ENCODE measurements around the gene TNFAIP6.

Gene TNFAIP6

DNA sequence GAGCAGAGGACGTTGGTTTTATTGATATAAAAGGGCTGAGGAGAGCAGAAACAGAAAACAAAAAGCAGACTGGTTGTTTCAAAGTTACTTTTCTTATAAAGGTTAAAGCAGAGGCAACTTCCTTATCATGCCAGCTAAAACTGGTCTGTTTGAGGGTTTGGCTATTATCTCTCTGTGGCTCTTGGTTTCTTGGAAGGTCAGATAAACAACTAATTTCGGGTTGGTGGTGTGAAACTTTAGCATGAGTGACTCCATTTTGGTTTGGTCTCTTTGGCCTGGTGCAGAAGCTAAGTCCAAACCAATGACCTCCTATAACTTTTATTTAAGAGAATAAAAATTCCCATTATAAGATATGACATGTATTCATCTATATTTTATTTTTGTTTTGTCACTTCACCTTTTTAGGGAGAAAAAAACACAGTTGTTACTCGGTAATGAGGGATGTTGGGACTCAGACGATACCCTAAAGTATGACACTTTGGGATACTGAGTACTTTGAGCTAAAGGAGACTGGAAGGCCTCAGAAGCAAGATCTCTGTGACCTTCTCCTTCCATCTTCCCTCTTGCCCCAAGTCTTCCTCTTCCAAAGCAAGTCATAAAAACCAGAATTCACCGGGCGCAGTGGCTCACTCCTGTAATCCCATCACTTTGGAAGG, 23.3 kb downstream of the TNFAIP6 start:
- TF ChIP-seq, protein P1, sequence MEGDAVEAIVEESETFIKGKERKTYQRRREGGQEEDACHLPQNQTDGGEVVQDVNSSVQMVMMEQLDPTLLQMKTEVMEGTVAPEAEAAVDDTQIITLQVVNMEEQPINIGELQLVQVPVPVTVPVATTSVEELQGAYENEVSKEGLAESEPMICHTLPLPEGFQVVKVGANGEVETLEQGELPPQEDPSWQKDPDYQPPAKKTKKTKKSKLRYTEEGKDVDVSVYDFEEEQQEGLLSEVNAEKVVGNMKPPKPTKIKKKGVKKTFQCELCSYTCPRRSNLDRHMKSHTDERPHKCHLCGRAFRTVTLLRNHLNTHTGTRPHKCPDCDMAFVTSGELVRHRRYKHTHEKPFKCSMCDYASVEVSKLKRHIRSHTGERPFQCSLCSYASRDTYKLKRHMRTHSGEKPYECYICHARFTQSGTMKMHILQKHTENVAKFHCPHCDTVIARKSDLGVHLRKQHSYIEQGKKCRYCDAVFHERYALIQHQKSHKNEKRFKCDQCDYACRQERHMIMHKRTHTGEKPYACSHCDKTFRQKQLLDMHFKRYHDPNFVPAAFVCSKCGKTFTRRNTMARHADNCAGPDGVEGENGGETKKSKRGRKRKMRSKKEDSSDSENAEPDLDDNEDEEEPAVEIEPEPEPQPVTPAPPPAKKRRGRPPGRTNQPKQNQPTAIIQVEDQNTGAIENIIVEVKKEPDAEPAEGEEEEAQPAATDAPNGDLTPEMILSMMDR (IDR thresholded peaks at IDR 0.05), result no peak
- DNase-seq (ENCODE audit: low spot score), result no peak
- no peak overlapping the region for H3K4me3 ChIP-seq
- H3K27ac ChIP-seq, result no peak overlapping the region

- no peak for DNase-seq (ENCODE audit: low spot score)
- Histone ChIP-seq H3K27ac (no peak overlapping the region), H3K4me3 (no peak overlapping the region)
- TF ChIP-seq, protein P1 (IDR thresholded peaks at IDR 0.05), result no peak
Measured at GRCh38 chr2:151381266-151381665, 23.9 kb downstream of the TNFAIP6 start.

- TF ChIP-seq, protein P1 (IDR thresholded peaks at IDR 0.05), result no peak
- H3K4me3 ChIP-seq, result no peak overlapping the region
- no peak overlapping the region for H3K27ac ChIP-seq
- no peak for DNase-seq (ENCODE audit: low spot score)
Measured at GRCh38 chr2:151388011-151388410, 30.6 kb downstream of the TNFAIP6 start.

- H3K4me3 ChIP-seq, result no peak overlapping the region
- no peak for DNase-seq (ENCODE audit: low spot score)
- TF ChIP-seq, protein P1 (IDR thresholded peaks at IDR 0.05), result no peak
- no peak overlapping the region for H3K27ac ChIP-seq
Measured at GRCh38 chr2:151391436-151391835, 34.0 kb downstream of the TNFAIP6 start.

GRCh38 chr2:151394509-151394908, 37.1 kb downstream of the TNFAIP6 start:
- TF ChIP-seq, protein P1 (IDR thresholded peaks at IDR 0.05), result no peak
- no peak for DNase-seq (ENCODE audit: low spot score)
- Histone ChIP-seq H3K27ac (no peak overlapping the region), H3K4me3 (no peak overlapping the region)

DNA sequence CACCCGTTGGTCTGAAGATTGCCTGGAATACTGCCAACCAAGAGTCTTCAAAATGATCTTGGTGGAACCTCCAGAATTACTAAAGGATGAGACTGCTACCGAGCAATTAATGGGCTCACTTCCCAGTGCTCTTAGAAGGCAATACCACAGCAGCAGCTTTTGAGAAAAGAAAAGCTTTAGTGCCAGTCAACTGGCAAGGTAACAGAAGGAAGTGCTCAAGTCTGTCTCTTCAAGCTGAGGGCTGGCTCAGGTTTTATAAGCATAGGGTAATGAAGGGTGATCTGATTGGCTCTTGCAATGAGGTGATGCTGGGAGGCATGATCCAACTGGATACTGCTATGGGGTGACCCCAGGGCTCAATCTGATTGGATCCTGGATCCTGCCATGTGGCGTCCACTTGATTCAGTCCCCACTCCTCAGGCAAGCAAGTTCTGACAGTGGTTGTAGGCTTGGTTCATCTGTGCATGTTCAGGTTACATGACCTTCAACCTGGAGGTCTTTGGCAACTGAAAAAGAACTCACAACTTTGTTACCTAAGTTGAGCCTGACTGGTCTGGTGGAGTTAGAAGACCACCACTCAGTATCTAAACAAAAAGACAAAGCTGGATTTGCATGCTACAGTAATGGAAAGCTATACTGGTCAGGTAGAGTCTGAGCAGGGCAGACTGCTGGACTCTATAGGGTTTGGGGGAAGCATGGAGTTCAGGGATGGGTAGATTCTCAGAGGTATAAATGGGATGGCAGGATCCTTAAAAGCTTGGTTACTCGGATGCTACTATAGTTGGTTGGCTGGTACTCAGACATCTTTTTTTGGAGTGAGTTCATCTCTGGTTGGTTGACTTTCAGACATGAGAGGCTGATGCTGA, 38.4 kb downstream of the TNFAIP6 start:
- H3K4me3 ChIP-seq, result no peak overlapping the region
- H3K27ac ChIP-seq, result no peak overlapping the region
- DNase-seq (ENCODE audit: low spot score), result no peak
- TF ChIP-seq, protein P1 (IDR thresholded peaks at IDR 0.05), result no peak
